K562 (cell line): ENCODE results near the gene COL5A1.

Experiments
- CTCF ChIP-seq, 3 experiments: IDR thresholded peaks in 2 of 3; conservative IDR thresholded peaks in 1 of 3; 2 replicates each; pipeline ENCODE4 v1.5.1; 2011 to 2012; ENCODE audit warnings: low read length in 3 of 3, mild to moderate bottlenecking in 3 of 3, control low read depth in 2 of 3, improper control_type of control experiment in 1 of 3, inconsistent platforms in 1 of 3, low read depth in 1 of 3, mixed read lengths in 1 of 3, moderate library complexity in 1 of 3; ENCODE audit not compliant: insufficient read depth in 2 of 3
- DPF2 ChIP-seq: fragments of 450-650 bp; IDR thresholded peaks from 2 replicates; pipeline ENCODE4 v1.6.1; 2016
- HMG20A ChIP-seq: fragments of 450-650 bp; formaldehyde crosslinking; conservative IDR thresholded peaks from 2 replicates; pipeline ENCODE4 v1.4.0; 2020; ENCODE audit warnings: mild to moderate bottlenecking, mixed read lengths
- JUN ChIP-seq, 2 experiments: sonication (generic) in 1 of 2; formaldehyde crosslinking in 1 of 2; IDR thresholded peaks; 2 replicates each; pipeline versions ENCODE4 v1.6.1 to v1.8.0; 2012 to 2022; ENCODE audit warnings: borderline replicate concordance in 2 of 2, mild to moderate bottlenecking in 2 of 2, improper control_type of control experiment in 1 of 2, low read depth in 1 of 2, low read length in 1 of 2, missing genetic modification reagents in 1 of 2
- TCF7 ChIP-seq: sonication (generic); IDR thresholded peaks from 2 replicates; pipeline ENCODE4 v1.6.1; 2016; ENCODE audit warnings: antibody characterized with exemption, borderline replicate concordance
- THAP7 ChIP-seq: fragments of 250-450 bp; sonication (Bioruptor Pico); IDR thresholded peaks from 2 replicates; pipeline ENCODE4 v1.5.0; 2021
- ZBTB33 ChIP-seq: sonication (generic); formaldehyde crosslinking; IDR thresholded peaks from 2 replicates; pipeline ENCODE4 v1.8.1; 2023; ENCODE audit warnings: mild to moderate bottlenecking, missing genetic modification reagents
- ZBTB7A ChIP-seq: IDR thresholded peaks from 2 replicates; pipeline ENCODE4 v1.6.1; 2011; ENCODE audit warnings: low read depth, mild to moderate bottlenecking, low read length, moderate library complexity, borderline replicate concordance; ENCODE audit not compliant: control insufficient read depth
- ZNF143 ChIP-seq: sonication (generic); formaldehyde crosslinking; IDR thresholded peaks from 2 replicates; pipeline ENCODE4 v1.9.0; 2022; ENCODE audit warnings: mild to moderate bottlenecking, missing genetic modification reagents
- TF ChIP-seq, protein P1 (sequence below): IDR thresholded peaks from 2 replicates; pipeline ENCODE4 v1.6.1; 2016; ENCODE audit warnings: missing genetic modification characterization, missing compliant biosample characterization

DNA sequence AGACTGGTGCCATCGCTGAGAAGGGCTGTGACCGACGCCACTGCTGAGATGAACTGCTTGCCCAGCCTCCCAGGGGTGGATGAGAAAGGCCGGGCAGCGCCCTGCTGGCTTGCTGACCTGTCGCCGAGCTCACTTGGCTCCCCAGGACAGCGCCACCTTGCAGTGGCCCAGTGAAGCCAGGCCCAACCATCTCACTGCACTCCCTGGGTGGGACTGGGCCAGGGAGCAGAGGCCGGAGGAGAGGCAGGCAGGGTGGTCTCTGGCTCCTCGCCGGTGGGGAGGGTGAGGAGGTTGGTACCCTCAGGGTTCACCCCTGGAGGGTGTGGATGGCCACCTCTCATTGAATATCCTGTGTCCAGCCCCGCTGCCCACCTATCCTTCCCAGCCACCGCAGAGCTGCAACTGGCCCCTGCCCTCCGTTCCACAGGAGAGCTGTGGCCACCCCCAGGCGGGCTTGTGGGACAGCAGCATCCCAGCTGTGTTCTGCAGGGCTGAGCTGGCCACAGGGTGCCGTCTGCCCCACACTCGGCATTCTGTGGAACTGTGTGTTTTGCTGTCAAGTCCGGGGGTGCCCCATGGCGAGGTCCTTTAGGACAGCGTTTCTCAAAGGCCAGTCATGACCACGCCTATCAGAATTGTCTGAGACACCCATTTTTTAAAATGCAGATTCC, 198.0 kb downstream of the COL5A1 start:
- TF ChIP-seq ZBTB7A (no peak), ZBTB33 (CRISPR knock-in tag) (no peak), THAP7 (CRISPR knock-in tag) (no peak), ZNF143 (no peak), HMG20A (CRISPR knock-in tag) (no peak), CTCF (IDR thresholded peaks at IDR 0.05 in 2 of 3, conservative IDR thresholded peaks at IDR 0.05 in 1 of 3; ENCODE audit: insufficient read depth in 2 of 3, low read depth in 1 of 3, low read length in 3 of 3) (peak; percentile 44 to 56 (median 52)), DPF2 (no peak), TCF7 (no peak), JUN (IDR thresholded peaks at IDR 0.05; ENCODE audit: borderline replicate concordance, low read depth, low read length) (no peak), JUN (CRISPR knock-in tag; IDR thresholded peaks at IDR 0.05; ENCODE audit: borderline replicate concordance) (no peak)
- TF ChIP-seq, protein P1, sequence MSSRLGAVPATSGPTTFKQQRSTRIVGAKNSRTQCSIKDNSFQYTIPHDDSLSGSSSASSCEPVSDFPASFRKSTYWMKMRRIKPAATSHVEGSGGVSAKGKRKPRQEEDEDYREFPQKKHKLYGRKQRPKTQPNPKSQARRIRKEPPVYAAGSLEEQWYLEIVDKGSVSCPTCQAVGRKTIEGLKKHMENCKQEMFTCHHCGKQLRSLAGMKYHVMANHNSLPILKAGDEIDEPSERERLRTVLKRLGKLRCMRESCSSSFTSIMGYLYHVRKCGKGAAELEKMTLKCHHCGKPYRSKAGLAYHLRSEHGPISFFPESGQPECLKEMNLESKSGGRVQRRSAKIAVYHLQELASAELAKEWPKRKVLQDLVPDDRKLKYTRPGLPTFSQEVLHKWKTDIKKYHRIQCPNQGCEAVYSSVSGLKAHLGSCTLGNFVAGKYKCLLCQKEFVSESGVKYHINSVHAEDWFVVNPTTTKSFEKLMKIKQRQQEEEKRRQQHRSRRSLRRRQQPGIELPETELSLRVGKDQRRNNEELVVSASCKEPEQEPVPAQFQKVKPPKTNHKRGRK (tag), result no peak
